HepG2 (cell line): ENCODE measurements around the gene SSC5D. TPM values are rescaled to one million over a fixed set of nuclear protein-coding genes. Genes with fewer than 3 reads are reported as not detected.

Experiments used
- ARNT2 ChIP-seq: sonication (generic); formaldehyde crosslinking; IDR thresholded peaks from 2 replicates; pipeline ENCODE4 v1.8.0; 2022; ENCODE audit warnings: mild to moderate bottlenecking, low read depth, missing genetic modification reagents, moderate library complexity
- CBFB ChIP-seq: sonication (generic); formaldehyde crosslinking; IDR thresholded peaks from 2 replicates; pipeline ENCODE4 v1.4.0; 2020; ENCODE audit warnings: missing genetic modification reagents
- CBX5 ChIP-seq: sonication (generic); formaldehyde crosslinking; IDR thresholded peaks from 2 replicates; pipeline ENCODE4 v1.4.0; 2020; ENCODE audit warnings: missing genetic modification reagents, borderline replicate concordance
- GABPA ChIP-seq, 2 experiments: IDR thresholded peaks; 2 replicates each; pipeline ENCODE4 v1.6.1; 2011 to 2016; ENCODE audit warnings: low read depth in 2 of 2, low read length in 1 of 2, missing biosample characterization in 1 of 2, missing genetic modification characterization in 1 of 2
- GZF1 ChIP-seq: sonication (generic); formaldehyde crosslinking; IDR thresholded peaks from 2 replicates; pipeline ENCODE4 v1.5.1; 2020; ENCODE audit warnings: mild to moderate bottlenecking, missing genetic modification reagents
- HDAC6 ChIP-seq: fragments of 200-600 bp; sonication (generic); IDR thresholded peaks from 2 replicates; pipeline ENCODE4 v1.7.0; 2017; ENCODE audit warnings: mild to moderate bottlenecking, antibody characterized with exemption, low read length, low read depth
- HMG20A ChIP-seq: IDR thresholded peaks from 2 replicates; pipeline ENCODE4 v1.6.1; 2016; ENCODE audit warnings: borderline replicate concordance
- KDM1A ChIP-seq: IDR thresholded peaks from 2 replicates; pipeline ENCODE4 v1.6.1; 2016; ENCODE audit warnings: missing compliant biosample characterization
- KMT2A ChIP-seq: sonication (generic); formaldehyde crosslinking; IDR thresholded peaks from 2 replicates; pipeline ENCODE4 v1.4.0; 2020; ENCODE audit warnings: missing genetic modification reagents
- MAFF ChIP-seq: IDR thresholded peaks from 2 replicates; pipeline ENCODE4 v1.6.1; 2011; ENCODE audit warnings: low read depth, low read length, improper control_type of control experiment
- MBNL3 ChIP-seq: fragments of 250-450 bp; sonication (Bioruptor Pico); conservative IDR thresholded peaks from 2 replicates; pipeline ENCODE4 v1.8.0; 2022; ENCODE audit warnings: mild to moderate bottlenecking, inconsistent platforms
- NR1H2 ChIP-seq: sonication (generic); formaldehyde crosslinking; IDR thresholded peaks from 2 replicates; pipeline ENCODE4 v1.8.1; 2022; ENCODE audit warnings: low read depth, missing genetic modification reagents, borderline replicate concordance
- NR2F2 ChIP-seq: IDR thresholded peaks from 2 replicates; pipeline ENCODE4 v1.6.1; 2012; ENCODE audit warnings: low read depth, inconsistent platforms, borderline replicate concordance
- RCOR2 ChIP-seq: IDR thresholded peaks from 2 replicates; pipeline ENCODE4 v1.6.1; 2016; ENCODE audit warnings: missing biosample characterization, missing genetic modification reagents
- RFX5 ChIP-seq: IDR thresholded peaks from 2 replicates; pipeline ENCODE4 v1.6.1; 2011; ENCODE audit warnings: low read depth, low read length, improper control_type of control experiment
- SMAD3 ChIP-seq: sonication (generic); formaldehyde crosslinking; IDR thresholded peaks from 2 replicates; pipeline ENCODE4 v1.4.0; 2020; ENCODE audit warnings: missing genetic modification reagents
- SOX13 ChIP-seq, 3 experiments: fragments of 450-650 bp in 1 of 3; sonication (generic) in 1 of 3; formaldehyde crosslinking in 1 of 3; IDR thresholded peaks in 2 of 3; conservative IDR thresholded peaks in 1 of 3; 2 replicates each; pipeline versions ENCODE4 v1.5.0 to v1.6.1; 2016 to 2020; ENCODE audit warnings: antibody characterized with exemption in 1 of 3, mild to moderate bottlenecking in 1 of 3, missing compliant biosample characterization in 1 of 3, missing genetic modification reagents in 1 of 3, moderate library complexity in 1 of 3
- TAF15 ChIP-seq: fragments of 200-400 bp; formaldehyde crosslinking; IDR thresholded peaks from one replicate; pipeline ENCODE4 v1.6.1; 2018; ENCODE audit warnings: mild to moderate bottlenecking, low read depth, low read length; ENCODE audit not compliant: poor library complexity, severe bottlenecking
- ZEB1 ChIP-seq: IDR thresholded peaks from 2 replicates; pipeline ENCODE4 v1.6.1; 2012; ENCODE audit warnings: mild to moderate bottlenecking, low read depth, inconsistent platforms; ENCODE audit not compliant: insufficient replicate concordance
- ZNF136 ChIP-seq: sonication (generic); formaldehyde crosslinking; IDR thresholded peaks from 2 replicates; pipeline ENCODE4 v1.8.1; 2022; ENCODE audit warnings: low read depth, mild to moderate bottlenecking, moderate library complexity, missing genetic modification reagents
- ZNF142 ChIP-seq: sonication (generic); formaldehyde crosslinking; IDR thresholded peaks from 2 replicates; pipeline ENCODE4 v1.4.0; 2020; ENCODE audit warnings: missing genetic modification reagents
- ZNF253 ChIP-seq: sonication (generic); formaldehyde crosslinking; IDR thresholded peaks from 2 replicates; pipeline ENCODE4 v1.8.0; 2022; ENCODE audit warnings: mild to moderate bottlenecking, missing genetic modification reagents, borderline replicate concordance
- ZNF503 ChIP-seq: sonication (generic); formaldehyde crosslinking; IDR thresholded peaks from 2 replicates; pipeline ENCODE4 v1.4.0; 2020; ENCODE audit warnings: missing genetic modification reagents
- polyA plus RNA-seq, 8 experiments: library from polyadenylated mRNA; depleted of rRNA in 3 of 8; stranded (reverse) in 7 of 8; unstranded in 1 of 8; fragments of >200 nt; fragmentation: Illumina TruSeq in 4 of 8; extraction: Trizol in 4 of 8; gene quantifications; 2 replicates each; pipeline versions ENCODE4 v1.2.1 to v1.2.3, GENCODE V29; 2011 to 2016; ENCODE audit warnings: low read depth in 4 of 8, missing spikeins in 1 of 8, mixed read lengths in 1 of 8; ENCODE audit not compliant: insufficient read depth in 1 of 8
- total RNA-seq, 5 experiments: library from RNA; depleted of rRNA; stranded (reverse); fragments of >200 nt; fragmentation: Illumina TruSeq; extraction: Trizol; gene quantifications; 2 replicates each; pipeline ENCODE4 v1.2.3, GENCODE V29; 2016; ENCODE audit warnings: low read depth in 1 of 5

The SSC5D gene
- total and polyA plus RNA-seq, 2 of the 13 experiments (the other 11 are each of a cell fraction or from before 2014, with no cell fraction given): not detected

DNA sequence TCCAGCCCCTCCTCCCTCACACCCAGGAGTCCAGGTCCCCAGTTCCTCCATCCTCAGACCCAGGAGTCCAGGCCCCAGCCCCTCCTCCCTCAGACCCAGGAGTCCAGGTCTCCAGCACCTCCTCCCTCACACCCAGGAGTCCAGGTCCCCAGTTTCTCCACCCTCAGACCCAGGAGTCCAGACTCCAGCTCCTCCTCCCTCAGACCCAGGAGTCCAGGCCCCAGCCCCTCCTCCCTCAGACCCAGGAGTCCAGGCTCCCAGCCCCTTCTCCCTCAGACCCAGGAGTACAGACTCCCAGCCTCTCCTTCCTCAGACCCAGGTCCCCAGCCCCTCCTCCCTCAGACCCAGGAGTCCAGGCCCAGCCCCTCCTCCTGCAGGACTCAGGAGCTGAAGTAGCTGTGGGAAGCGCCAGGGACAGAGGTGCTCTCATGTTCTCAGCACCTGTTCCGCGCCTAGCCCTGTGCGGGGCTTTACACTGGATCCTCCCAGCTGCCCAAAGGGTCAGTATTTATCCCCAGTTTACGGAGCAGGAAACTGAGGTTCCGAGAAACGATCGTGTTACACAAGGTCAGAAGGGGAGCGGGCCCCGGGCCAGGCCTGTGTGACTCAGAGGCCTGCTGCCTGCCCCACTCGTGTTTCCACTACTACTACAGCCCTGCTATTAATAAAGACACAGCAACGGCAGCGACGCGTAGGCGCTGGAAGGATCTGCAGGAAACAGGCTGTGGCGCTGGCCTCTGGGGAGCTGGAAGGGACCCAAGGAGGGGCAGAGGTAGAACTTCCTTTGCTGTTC lies 58.8 kb downstream of the SSC5D start (continued):
- no peak for TF ChIP-seq ZNF503 (CRISPR knock-in tag)
- TF ChIP-seq SMAD3: no peak
- peak; percentile 55; the same call in 1 of the 2 replicates for TF ChIP-seq HMG20A (CRISPR knock-in tag)
- TF ChIP-seq NR1H2 (CRISPR knock-in tag): no peak
- TF ChIP-seq RCOR2 (CRISPR knock-in tag): peak; percentile 69; the same call in 1 of the 2 replicates
- no peak for TF ChIP-seq ARNT2
- no peak for TF ChIP-seq ZNF136
- TF ChIP-seq RFX5: no peak
- TF ChIP-seq HDAC6: no peak
- no peak for TF ChIP-seq NR2F2
- no peak for TF ChIP-seq GABPA (IDR thresholded peaks at IDR 0.05; ENCODE audit: low read depth, low read length)
- TF ChIP-seq GABPA (CRISPR knock-in tag; IDR thresholded peaks at IDR 0.05; ENCODE audit: low read depth): no peak
- TF ChIP-seq ZEB1: no peak
- no peak for TF ChIP-seq TAF15
- no peak for TF ChIP-seq MAFF
- no peak for TF ChIP-seq SOX13 (IDR thresholded peaks at IDR 0.05)
- TF ChIP-seq SOX13 (CRISPR knock-in tag; conservative IDR thresholded peaks at IDR 0.05 in 1 of 2, IDR thresholded peaks at IDR 0.05 in 1 of 2): no peak
- TF ChIP-seq MBNL3 (CRISPR knock-in tag): no peak
- no peak for TF ChIP-seq CBX5
- no peak for TF ChIP-seq GZF1 (CRISPR knock-in tag)
- no peak for TF ChIP-seq KMT2A
- no peak for TF ChIP-seq ZNF142 (CRISPR knock-in tag)
- TF ChIP-seq CBFB (CRISPR knock-in tag): no peak
- TF ChIP-seq KDM1A (CRISPR knock-in tag): peak; percentile 69; the same call in 1 of the 2 replicates
- no peak for TF ChIP-seq ZNF253 (CRISPR knock-in tag)
